ENCODE data around the gene CPNE8. TPM values are rescaled to one million over a fixed set of nuclear protein-coding genes. Genes with fewer than 3 reads are reported as not detected.
"Not testable (repeated sequence)": the region's sequence is repeated elsewhere in the genome, so short reads cannot be mapped to it uniquely, and the experiment has no call there.

Gene CPNE8
- total RNA-seq, 2 donors from 2014 or later: 3.5 to 5.3 TPM

DNA sequence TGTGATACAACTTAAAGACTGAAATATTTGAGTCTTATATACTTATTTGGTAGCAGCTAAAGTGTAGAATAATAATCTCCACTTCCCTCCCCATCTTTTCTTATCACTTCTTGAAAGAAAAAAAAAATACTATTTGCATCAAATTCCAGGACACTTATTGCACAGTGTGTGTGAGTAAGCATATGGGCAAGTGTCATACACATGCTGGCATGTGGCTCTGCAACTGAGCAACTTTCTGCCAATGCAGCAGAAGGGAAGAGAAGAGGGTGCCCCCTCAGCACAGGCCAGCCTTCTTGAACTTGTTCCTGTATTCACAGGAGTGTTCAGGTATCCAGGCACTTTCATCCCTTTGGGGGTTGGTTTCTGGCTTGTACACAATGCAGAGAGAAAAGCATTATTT lies 145.8 kb downstream of the CPNE8 start:
- Histone ChIP-seq H3K9me3 (no peaks in the 10 kb centered on the region), H3K36me3 (no peaks in the 10 kb centered on the region), H3K27ac (no peak overlapping the region), H3K4me1 (replicated peaks) (no peaks in the 10 kb centered on the region), H3K4me3 (no peak overlapping the region), H3K27me3 (replicated peaks; ENCODE audit: insufficient read depth) (no peaks in the 10 kb centered on the region)
- no peak for DNase-seq (ENCODE audit: low spot score)
- intact Hi-C loops (cut with DNase I): no loop called here
- TF ChIP-seq POLR2AphosphoS5 (IDR thresholded peaks at IDR 0.05) (no peak), CTCF (IDR thresholded peaks at IDR 0.05) (no peak), POLR2A (IDR thresholded peaks at IDR 0.05) (no peak)

GRCh38 chr12:38746744-38747143 lies 158.6 kb downstream of the CPNE8 start:
- TF ChIP-seq CTCF (IDR thresholded peaks at IDR 0.05): no peak
- no peak for TF ChIP-seq POLR2AphosphoS5 (IDR thresholded peaks at IDR 0.05)
- no peak for TF ChIP-seq POLR2A (IDR thresholded peaks at IDR 0.05)
- 69% methylated on average over 2 of the region's 2 CpGs for WGBS
- no peak for DNase-seq (ENCODE audit: low spot score)

GRCh38 chr12:38745601-38746000 lies 159.8 kb downstream of the CPNE8 start:
- H3K36me3 ChIP-seq: no peaks in the 10 kb centered on the region
- WGBS: 75% methylated on average over 4 of the region's 4 CpGs
- no peaks in the 10 kb centered on the region for H3K4me1 ChIP-seq (replicated peaks)
- intact Hi-C loops (cut with DNase I): no loop called here
- no peak overlapping the region for H3K27ac ChIP-seq
- no peak for DNase-seq (ENCODE audit: low spot score)
- no peaks in the 10 kb centered on the region for H3K9me3 ChIP-seq
- no peaks in the 10 kb centered on the region for H3K27me3 ChIP-seq (replicated peaks; ENCODE audit: insufficient read depth)
- TF ChIP-seq POLR2AphosphoS5 (IDR thresholded peaks at IDR 0.05): no peak
- no peak for TF ChIP-seq POLR2A (IDR thresholded peaks at IDR 0.05)
- TF ChIP-seq CTCF (IDR thresholded peaks at IDR 0.05): no peak
- H3K4me3 ChIP-seq: no peak overlapping the region

More at GRCh38 chr12:38746744-38747143, 158.6 kb downstream of the CPNE8 start:
- Histone ChIP-seq H3K4me3 (no peak overlapping the region), H3K36me3 (no peaks in the 10 kb centered on the region), H3K9me3 (no peaks in the 10 kb centered on the region), H3K27me3 (replicated peaks; ENCODE audit: insufficient read depth) (no peaks in the 10 kb centered on the region), H3K27ac (no peak overlapping the region), H3K4me1 (replicated peaks) (no peaks in the 10 kb centered on the region)
- intact Hi-C loops (cut with DNase I): no loop called here

- Histone ChIP-seq H3K4me1 (replicated peaks) (no peaks in the 10 kb centered on the region), H3K4me3 (no peak overlapping the region), H3K9me3 (no peaks in the 10 kb centered on the region), H3K27ac (no peak overlapping the region), H3K36me3 (no peaks in the 10 kb centered on the region), H3K27me3 (replicated peaks; ENCODE audit: insufficient read depth) (no peaks in the 10 kb centered on the region)
- no peak for TF ChIP-seq POLR2AphosphoS5 (IDR thresholded peaks at IDR 0.05)
- no peak for TF ChIP-seq CTCF (IDR thresholded peaks at IDR 0.05)
- TF ChIP-seq POLR2A (IDR thresholded peaks at IDR 0.05): no peak
- no peak for DNase-seq (ENCODE audit: low spot score)
- 59% methylated on average over 4 of the region's 4 CpGs for WGBS
- intact Hi-C loops (cut with DNase I): no loop called here
These were observed 161.3 kb downstream of the CPNE8 start for GRCh38 chr12:38744041-38744440.

DNA sequence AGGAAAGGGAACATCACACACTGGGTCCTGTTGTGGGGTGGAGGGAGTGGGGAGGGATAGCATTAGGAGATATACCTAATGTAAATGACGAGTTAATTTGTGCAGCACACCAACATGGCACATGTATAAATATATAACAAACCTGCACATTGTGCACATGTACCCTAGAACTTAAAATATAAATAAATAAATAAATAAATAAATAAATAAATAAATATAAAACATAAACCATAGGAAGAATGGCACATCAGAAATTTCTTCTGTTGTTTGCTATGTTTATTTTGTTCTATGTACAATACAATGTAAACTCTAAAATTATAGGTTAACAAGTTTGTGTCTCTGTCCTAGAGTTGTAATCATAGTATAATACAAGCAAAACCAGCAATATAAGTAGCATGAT lies 162.9 kb downstream of the CPNE8 start:
- H3K36me3 ChIP-seq; H3K4me3 ChIP-seq; H3K27me3 ChIP-seq (replicated peaks; ENCODE audit: insufficient read depth); DNase-seq (ENCODE audit: low spot score); H3K4me1 ChIP-seq (replicated peaks); H3K9me3 ChIP-seq; H3K27ac ChIP-seq; intact Hi-C loops (cut with DNase I): not testable (repeated sequence)
- WGBS: 95% methylated on average over 1 of the region's 1 CpG

Data from prostate gland (tissue), 2 donors.